Thoracic aorta (tissue), 2 donors: ENCODE results near the gene ADORA3. TPM values are rescaled to one million over a fixed set of nuclear protein-coding genes. Genes with fewer than 3 reads are reported as not detected.

Source experiments
- ATAC-seq: fragments of 150-250 bp; one replicate; pipeline ENCODE4 v1.8.0; 2017; ENCODE audit warnings: low read depth; ENCODE audit not compliant: insufficient number of reproducible peaks, low FRiP score
- DNase-seq: peaks from one replicate; pipeline ENCODE4 v3.0.0-alpha.2; 2020; ENCODE audit warnings: low spot score
- H3K27ac ChIP-seq, 2 donors: fragments of 200-600 bp; sonication (generic); 1 replicate in 1 of 2; 2 replicates in 1 of 2; pipeline ENCODE4 v1.5.1; 2016; ENCODE audit warnings: mild to moderate bottlenecking in 2 of 2, moderate library complexity in 2 of 2
- H3K27me3 ChIP-seq: fragments of 200-600 bp; sonication (generic); replicated peaks from 2 replicates; pipeline ENCODE4 v1.6.0; 2016; ENCODE audit warnings: mild to moderate bottlenecking; ENCODE audit not compliant: insufficient read depth
- H3K36me3 ChIP-seq: fragments of 200-600 bp; sonication (generic); one replicate; pipeline ENCODE4 v1.5.1; 2016
- H3K4me1 ChIP-seq, 2 donors: fragments of 200-600 bp; sonication (generic); 1 replicate in 1 of 2; 2 replicates in 1 of 2; pipeline versions ENCODE4 v1.5.1 to v1.6.0; 2016; ENCODE audit warnings: low read depth in 2 of 2, mild to moderate bottlenecking in 1 of 2; ENCODE audit not compliant: control insufficient read depth in 1 of 2
- H3K4me3 ChIP-seq: fragments of 200-600 bp; sonication (generic); 2 replicates; pipeline ENCODE4 v1.5.1; 2016; ENCODE audit warnings: mild to moderate bottlenecking
- H3K9me3 ChIP-seq: fragments of 200-600 bp; sonication (generic); 2 replicates; pipeline ENCODE4 v1.5.1; 2016
- CTCF ChIP-seq: fragments of 200-600 bp; sonication (generic); IDR thresholded peaks from one replicate; pipeline ENCODE4 v1.5.1; 2019; ENCODE audit warnings: antibody characterized with exemption
- total RNA-seq, 2 donors: library from RNA; depleted of rRNA; stranded (reverse); fragments of >200 nt; gene quantifications; one replicate each; pipeline versions ENCODE4 v1.1.0 to v1.2.3, GENCODE V29; 2016

The ADORA3 gene
- total RNA-seq, 2 donors from 2014 or later, result 6.2 to 29.5 TPM

GRCh38 chr1:111475701-111476100, 27.7 kb downstream of the ADORA3 start:
- Histone ChIP-seq H3K9me3 (no peaks in the 10 kb centered on the region), H3K4me3 (peak overlapping the region; percentile 63), H3K4me1 (peaks cover 7% of the 10 kb centered on the region in 2 donors), H3K36me3 (no peaks in the 10 kb centered on the region), H3K27ac (no peak overlapping the region), H3K27me3 (no peaks in the 10 kb centered on the region)
- TF ChIP-seq CTCF, result no peak
- DNase-seq (no peak), ATAC-seq (no peak)

GRCh38 chr1:111474521-111474920, 28.9 kb downstream of the ADORA3 start:
- H3K4me1 ChIP-seq, result peaks cover 7% of the 10 kb centered on the region in 2 donors
- peak overlapping the region in 1 of 2 donors; percentile 59 for H3K27ac ChIP-seq
- peak overlapping the region; percentile 63 for H3K4me3 ChIP-seq
- ATAC-seq (no peak), DNase-seq (no peak)
- no peak for TF ChIP-seq CTCF
- no peaks in the 10 kb centered on the region for H3K27me3 ChIP-seq
- H3K36me3 ChIP-seq, result no peaks in the 10 kb centered on the region
- no peaks in the 10 kb centered on the region for H3K9me3 ChIP-seq

GRCh38 chr1:111474106-111474505, 29.3 kb downstream of the ADORA3 start:
- H3K4me1 ChIP-seq, result peaks cover 7% of the 10 kb centered on the region in 2 donors
- peak overlapping the region; percentile 11 to 59 for H3K27ac ChIP-seq
- ATAC-seq, result peak; percentile 3
- TF ChIP-seq CTCF, result no peak
- H3K27me3 ChIP-seq, result no peaks in the 10 kb centered on the region
- H3K4me3 ChIP-seq, result peak overlapping the region; percentile 63
- H3K9me3 ChIP-seq, result no peaks in the 10 kb centered on the region
- H3K36me3 ChIP-seq, result no peaks in the 10 kb centered on the region
- DNase-seq, result no peak

- Histone ChIP-seq H3K36me3 (no peaks in the 10 kb centered on the region), H3K27ac (no peak overlapping the region)
Observed at GRCh38 chr1:111471538-111471937, 31.9 kb downstream of the ADORA3 start.

DNA sequence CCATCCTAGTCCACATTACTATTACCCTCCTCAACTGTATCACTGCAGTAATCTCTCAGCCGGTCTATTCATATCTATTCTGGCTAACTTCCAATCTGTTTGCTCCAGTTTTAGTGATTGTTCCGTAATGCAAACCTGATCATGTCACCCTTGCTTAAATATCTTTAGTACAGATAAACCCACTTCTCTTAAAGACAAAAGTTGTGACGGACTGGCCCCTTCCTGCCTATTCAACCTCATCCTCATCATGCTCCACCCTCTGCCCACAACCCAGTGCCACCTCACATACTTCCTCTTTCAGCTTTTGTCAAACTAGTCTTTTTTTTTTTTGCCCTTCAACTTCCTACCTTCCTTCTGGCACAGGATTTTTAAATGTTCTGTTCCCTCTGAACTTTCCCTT, 32.4 kb downstream of the ADORA3 start:
- peaks cover 7% of the 10 kb centered on the region in 2 donors for H3K4me1 ChIP-seq
- H3K4me3 ChIP-seq, result no peak overlapping the region
- H3K27me3 ChIP-seq, result no peaks in the 10 kb centered on the region
- H3K9me3 ChIP-seq, result no peaks in the 10 kb centered on the region
- no peaks in the 10 kb centered on the region for H3K36me3 ChIP-seq
- ATAC-seq (no peak), DNase-seq (no peak)
- peak overlapping the region in 1 of 2 donors; percentile 23 for H3K27ac ChIP-seq
- no peak for TF ChIP-seq CTCF

More at GRCh38 chr1:111471538-111471937, 31.9 kb downstream of the ADORA3 start:
- no peak for ATAC-seq
- Histone ChIP-seq H3K9me3 (no peaks in the 10 kb centered on the region), H3K4me1 (peaks cover 7% of the 10 kb centered on the region in 2 donors), H3K4me3 (no peak overlapping the region), H3K27me3 (no peaks in the 10 kb centered on the region)
- DNase-seq, result no peak
- TF ChIP-seq CTCF, result no peak
